DMS79 (cell line): ENCODE measurements around the gene C16orf82.
"Not testable (repeated sequence)": the region's sequence is repeated elsewhere in the genome, so short reads cannot be mapped to it uniquely, and the experiment has no call there.

ENCODE experiments used
- DNase-seq: peaks from one replicate; lab custom pipeline; 2025; lab: John Stamatoyannopoulos, UW

Gene C16orf82

GRCh38 chr16:27066668-27067537 is at the start of gene C16orf82:
Gene C16orf82, plus strand, starts transcription at chr16:27066927.
- DNase-seq: no peak

DNA sequence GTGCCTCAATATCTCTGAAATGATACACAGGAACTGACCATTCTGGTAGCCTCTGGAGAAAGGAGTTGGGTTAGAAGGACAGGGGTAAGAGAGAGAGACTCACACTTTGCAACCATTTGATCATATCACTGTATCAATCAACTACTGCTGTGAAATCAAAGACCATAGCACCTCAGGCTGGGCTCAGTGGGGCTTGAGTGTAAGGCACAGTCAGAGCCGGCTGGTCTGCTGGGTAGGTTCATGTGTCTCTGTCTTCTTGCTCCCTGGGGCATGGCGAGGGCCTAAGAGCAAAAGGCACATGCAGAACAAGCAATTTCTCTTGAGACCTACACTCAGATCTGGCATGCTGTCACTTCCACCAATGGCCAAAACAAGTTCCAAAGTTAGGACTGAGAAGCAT is 46.7 kb upstream of the C16orf82 start:
- no peak for DNase-seq

GRCh38 chr16:27024010-27024409 is 42.7 kb upstream of the C16orf82 start:
- DNase-seq: no peak

DNA sequence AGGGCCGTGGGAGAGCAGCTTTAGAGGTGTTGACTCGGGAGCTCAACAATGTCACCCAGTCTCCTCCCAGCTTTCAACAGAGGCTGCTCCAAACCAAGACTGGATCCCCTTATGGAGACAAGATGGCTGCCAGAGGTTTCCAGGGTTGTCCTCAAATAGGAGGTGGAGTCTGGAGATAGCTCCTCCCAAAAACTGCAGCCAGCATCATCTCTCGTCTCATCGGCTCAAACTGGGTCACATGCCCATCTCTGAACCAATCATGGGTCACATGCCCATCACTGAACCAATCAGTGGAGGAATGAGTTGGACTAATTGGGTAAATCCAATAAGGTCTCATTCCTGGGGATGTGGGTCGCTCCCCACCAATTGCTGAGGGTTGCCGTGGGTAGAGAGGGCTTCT is 41.1 kb upstream of the C16orf82 start:
- no peak for DNase-seq

DNA sequence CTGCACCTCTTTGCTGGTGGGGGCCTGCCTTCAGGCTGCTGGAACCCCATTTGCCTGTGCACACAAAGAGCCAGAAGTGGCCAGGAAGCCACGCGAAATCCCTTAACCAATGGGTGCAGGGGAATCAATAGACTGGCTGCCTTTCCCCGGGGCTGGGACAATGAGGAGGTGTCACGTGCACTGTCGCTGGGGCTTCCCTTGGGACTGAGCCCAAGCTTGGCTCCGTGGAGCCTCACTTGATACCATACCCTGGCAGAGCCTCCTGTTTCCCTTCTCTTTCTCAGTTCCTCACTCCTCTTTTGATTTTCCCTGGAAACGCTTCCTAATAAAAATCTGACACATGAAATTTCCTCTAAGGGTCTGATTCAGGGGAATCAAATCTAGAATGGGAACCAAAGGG is 38.8 kb upstream of the C16orf82 start:
- DNase-seq: no peak

DNA sequence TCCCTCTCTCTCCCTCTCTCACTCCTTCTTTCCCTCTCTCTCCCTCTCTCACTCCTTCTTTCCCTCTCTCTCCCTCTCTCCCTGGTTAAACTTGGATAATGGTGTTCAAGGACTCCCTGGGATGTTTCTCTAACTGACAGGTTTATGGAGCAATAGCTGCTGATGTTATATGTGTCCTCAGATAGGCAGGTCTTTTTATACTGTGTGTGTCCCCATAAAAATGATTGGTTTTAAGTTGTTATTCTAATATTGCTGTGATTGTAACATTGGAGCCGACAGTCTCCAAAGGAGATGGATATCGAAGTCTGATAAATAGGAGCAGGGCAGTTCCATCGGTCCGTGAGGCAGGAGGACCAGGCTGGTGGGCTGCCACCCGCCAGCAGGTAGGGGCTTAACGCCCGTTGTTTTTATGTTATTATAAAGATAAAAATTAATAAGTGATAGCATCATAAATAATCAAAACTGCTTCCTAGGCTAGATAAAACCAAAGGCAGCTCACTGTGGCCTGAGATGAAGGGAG is 38.1 kb upstream of the C16orf82 start:
- no peak for DNase-seq

GRCh38 chr16:27029525-27029924 is 37.2 kb upstream of the C16orf82 start:
- DNase-seq: no peak

DNA sequence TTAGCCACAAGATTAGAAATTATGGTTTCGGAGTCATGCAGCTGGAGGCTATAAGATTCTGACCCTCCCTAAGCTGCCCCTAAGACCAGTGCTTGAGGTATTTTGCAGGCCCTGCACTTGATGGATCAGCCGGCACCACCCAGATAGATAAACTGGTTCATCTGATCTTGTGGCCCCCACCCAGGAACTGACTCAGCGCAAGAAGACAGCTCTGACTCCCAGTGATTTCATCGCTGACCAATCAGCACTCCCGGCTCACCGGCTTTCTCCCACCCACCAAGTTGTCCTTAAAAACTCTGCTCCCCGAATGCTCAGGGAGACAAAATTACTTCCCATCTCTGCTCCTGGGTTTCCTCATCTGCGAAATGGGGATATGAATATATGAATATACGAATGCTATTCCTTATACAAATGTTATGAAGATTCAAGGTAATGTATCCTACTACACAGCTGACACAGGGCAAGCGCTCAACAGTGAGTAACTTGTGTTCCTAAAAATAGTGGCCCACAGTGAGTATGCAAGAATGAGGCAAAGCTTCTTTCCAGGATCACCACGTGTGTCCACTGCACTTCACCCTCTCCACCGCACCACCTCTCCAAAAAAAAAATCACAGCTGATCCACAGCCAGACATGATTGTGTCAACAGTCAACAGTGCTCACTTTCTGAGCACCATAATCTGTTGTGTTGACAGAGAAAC is 33.3 kb upstream of the C16orf82 start:
- no peak for DNase-seq

DNA sequence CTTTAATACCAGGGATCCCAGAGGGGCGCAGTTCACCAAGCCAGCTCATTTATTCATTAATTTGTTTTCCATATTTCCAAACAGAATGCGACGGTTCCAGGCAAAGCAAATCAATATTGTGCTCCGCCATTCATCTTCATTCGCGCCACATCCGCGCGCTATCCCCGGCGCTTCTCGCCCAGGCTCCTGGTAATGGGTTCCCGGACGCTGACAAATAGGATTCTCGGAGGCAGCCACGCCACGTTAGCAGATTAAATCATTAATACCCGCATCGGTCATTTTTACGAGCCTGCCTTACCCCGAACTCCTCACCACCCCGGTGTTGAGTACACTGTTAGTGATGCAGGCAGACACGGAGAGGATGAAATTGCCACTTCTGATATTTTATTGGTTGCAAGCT is 26.0 kb upstream of the C16orf82 start:
- DNase-seq: no peak

- DNase-seq: no peak
Measured at GRCh38 chr16:27046958-27047518, 19.7 kb upstream of the C16orf82 start.

DNA sequence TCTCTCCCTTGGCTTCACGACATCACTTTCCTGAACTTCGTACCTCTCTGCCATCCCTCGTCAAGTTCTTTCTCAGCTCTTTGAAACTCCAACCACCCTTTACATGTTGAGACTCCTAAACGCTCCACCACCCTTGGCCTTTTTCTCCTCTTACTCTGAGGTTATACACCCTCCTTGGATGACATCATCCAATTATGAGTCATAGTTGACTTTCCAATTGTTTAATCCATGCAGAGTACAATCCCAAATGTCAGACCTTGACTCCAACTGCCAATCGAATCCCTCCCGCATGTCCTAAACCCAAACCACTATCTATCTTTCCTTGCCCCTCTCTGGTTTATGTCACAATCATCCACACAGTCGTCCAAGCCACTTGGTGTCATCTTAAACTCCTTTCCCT is 18.4 kb upstream of the C16orf82 start:
- DNase-seq: no peak

DNA sequence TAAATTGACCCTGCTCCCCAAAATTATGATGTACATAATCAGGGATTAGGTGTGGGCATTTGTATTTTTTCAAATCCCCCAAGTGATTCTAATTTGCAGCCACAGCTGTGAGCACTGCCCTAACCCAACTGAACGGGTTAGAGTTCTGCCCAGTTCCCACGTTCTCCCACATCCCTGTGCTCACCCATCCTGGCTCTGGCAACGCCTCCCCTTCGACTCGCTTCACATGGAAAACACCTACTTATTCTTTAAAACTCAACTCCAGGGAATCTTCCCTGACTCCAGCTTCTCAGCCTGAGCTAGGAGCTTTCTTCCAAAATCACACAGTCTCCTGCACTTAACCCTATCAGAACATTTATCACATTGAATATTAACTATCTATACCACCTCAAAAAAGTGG is 17.6 kb upstream of the C16orf82 start:
- DNase-seq: no peak

DNA sequence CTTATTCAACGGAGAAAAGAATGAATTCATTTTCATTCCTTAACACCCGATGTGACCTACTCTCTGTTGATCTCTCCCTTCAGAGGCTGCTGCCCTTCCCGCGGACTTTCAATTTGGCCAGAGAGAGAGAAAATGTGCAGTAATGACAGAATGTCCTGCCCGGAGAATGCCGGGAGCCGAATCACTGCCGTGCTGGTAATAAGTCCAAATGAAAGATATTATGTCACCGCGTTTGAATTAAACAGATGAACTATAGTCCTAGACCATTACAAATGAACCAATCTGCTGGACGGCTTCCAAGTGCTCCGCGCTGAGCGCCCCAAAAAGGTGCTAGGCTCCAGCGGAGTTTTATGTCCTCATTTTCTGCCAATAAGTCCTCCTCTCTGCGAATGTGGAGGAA is 14.7 kb upstream of the C16orf82 start:
- DNase-seq: no peak

DNA sequence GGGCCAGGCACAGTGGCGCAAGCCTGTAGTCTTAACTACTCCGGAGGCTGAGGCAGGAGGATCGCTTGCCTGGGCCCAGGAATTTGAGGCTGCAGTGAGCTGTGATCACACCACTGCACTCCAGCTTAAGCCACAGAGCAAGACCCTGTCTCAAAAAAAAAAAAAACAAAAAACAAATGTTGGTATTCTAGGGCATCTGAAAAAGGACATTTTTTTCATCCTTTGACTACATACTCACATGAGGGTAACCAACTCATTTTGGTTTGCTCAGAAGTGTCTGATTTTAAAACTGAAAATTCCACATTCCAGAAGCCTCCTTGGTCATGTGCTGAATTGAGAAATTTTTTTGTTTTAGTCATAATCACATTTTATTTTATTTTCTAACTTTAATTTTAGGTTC is 12.7 kb upstream of the C16orf82 start:
- no peak for DNase-seq

DNA sequence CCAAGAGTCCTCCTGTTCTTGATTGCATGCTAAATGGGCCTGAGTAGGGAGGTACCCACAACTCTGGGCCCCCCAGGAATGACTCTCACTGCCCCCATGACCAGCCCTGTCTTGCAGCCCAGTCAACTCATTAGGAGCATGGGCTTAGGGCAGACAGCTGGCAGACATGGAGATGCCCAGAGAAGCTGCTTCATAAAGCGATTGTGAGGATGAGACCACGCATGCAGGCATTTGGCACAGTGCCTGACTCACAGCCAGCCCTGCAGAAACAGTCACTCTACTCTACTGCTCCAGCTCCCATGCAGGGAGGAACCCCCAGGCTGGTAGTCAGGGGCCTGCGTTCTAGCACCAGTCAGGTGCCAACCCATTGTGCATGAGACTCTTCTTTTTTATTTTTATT is 8.4 kb upstream of the C16orf82 start:
- DNase-seq: no peak

DNA sequence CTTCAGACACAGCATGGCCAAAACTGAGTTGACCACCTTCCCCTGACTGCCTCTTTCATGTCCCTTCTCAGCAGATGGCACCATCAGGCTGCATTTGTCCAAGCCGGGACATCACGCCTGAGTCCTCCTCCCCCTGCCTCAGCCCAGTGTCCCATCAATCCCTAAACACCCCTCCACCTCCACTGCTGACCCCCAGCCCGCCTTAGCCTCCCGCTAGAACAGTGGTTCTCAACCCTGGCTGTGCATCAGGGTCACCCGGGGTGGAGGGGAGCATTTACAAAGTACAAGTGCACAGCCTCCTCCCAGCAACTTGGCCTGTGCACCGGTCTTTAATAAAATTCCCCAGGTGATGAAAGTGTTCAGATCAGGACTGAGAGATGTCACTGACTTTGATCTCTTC is 4.0 kb downstream of the C16orf82 start:
- DNase-seq: no peak

DNA sequence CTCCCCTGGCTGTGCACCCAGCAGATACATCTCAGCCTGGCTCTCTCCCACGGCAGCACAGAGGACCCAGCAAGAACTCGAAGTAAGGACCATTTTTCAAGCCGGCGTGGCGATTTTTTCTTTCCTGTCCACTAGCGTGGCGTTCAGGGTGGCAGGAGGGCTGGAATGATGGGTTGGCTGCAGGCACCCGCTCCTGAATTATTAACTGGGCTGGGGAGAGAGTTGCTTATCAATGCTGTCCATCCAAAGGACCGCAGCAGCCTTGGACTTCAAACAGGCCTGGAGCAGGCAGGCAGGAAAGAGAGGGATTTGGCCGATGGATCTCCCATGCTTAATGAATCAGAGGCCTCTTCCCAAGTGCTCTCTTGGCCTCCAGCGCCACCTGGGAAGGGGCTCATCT is 7.0 kb downstream of the C16orf82 start:
- DNase-seq: no peak

DNA sequence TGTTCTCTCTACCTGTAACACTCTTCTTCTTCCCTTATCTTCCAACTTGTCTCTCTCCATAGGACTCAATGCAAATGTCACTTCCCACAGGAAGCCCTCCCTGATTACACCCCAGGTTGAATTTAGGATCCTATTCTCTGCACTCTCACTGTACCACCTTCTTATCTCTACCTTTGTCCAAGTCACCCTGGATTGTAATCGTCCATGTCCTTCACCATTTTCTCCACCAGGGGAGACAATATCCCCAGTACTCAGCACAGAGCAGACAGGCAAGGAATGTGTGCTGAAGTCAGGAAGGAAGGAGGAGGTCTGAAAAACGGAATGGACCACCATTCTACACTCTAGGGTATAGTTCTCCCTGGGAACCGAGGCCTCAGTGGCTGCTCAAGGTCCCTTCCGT is 14.2 kb downstream of the C16orf82 start:
- no peak for DNase-seq

- no peak for DNase-seq
Measured at GRCh38 chr16:27083861-27084261, 17.1 kb downstream of the C16orf82 start.

- no peak for DNase-seq
Measured at GRCh38 chr16:27084307-27085028, 17.7 kb downstream of the C16orf82 start.

- DNase-seq: no peak
Measured at GRCh38 chr16:27085182-27085581, 18.5 kb downstream of the C16orf82 start.

- DNase-seq: not testable (repeated sequence)
Measured at GRCh38 chr16:27086031-27086430, 19.3 kb downstream of the C16orf82 start.
